ENCODE results near the gene AP1M2.
"Not testable (repeated sequence)": the region's sequence is repeated elsewhere in the genome, so short reads cannot be mapped to it uniquely, and the experiment has no call there.

The AP1M2 gene

GRCh38 chr19:10582091-10582490, 5.0 kb downstream of the AP1M2 start:
- no peak for DNase-seq (ENCODE audit: insufficient read length, low spot score)
- no peak for TF ChIP-seq POLR2A (IDR thresholded peaks at IDR 0.05; ENCODE audit: low read depth, low read length)
- no peak for FAIRE-seq

- peak; percentile 62 for FAIRE-seq
Observed at GRCh38 chr19:10580979-10581631, 6.0 kb downstream of the AP1M2 start.

GRCh38 chr19:10577951-10578350, 9.2 kb downstream of the AP1M2 start:
- DNase-seq (ENCODE audit: insufficient read length, low spot score) (no peak), FAIRE-seq (no peak)
- no peak for TF ChIP-seq POLR2A (IDR thresholded peaks at IDR 0.05; ENCODE audit: low read depth, low read length)

More at GRCh38 chr19:10580979-10581631, 6.0 kb downstream of the AP1M2 start:
- TF ChIP-seq POLR2A (IDR thresholded peaks at IDR 0.05; ENCODE audit: low read depth, low read length), result no peak
- peak; percentile 67 for DNase-seq (ENCODE audit: insufficient read length, low spot score)

GRCh38 chr19:10575011-10575716, 11.9 kb downstream of the AP1M2 start:
- FAIRE-seq (no peak), DNase-seq (ENCODE audit: insufficient read length, low spot score) (no peak)
- no peak for TF ChIP-seq POLR2A (IDR thresholded peaks at IDR 0.05; ENCODE audit: low read depth, low read length)

GRCh38 chr19:10574462-10574861, 12.7 kb downstream of the AP1M2 start:
- no peak for DNase-seq (ENCODE audit: insufficient read length, low spot score)

GRCh38 chr19:10573793-10574192, 13.3 kb downstream of the AP1M2 start:
- DNase-seq (ENCODE audit: insufficient read length, low spot score); FAIRE-seq: not testable (repeated sequence)

More at GRCh38 chr19:10574462-10574861, 12.7 kb downstream of the AP1M2 start:
- TF ChIP-seq POLR2A (IDR thresholded peaks at IDR 0.05; ENCODE audit: low read depth, low read length), result no peak
- FAIRE-seq, result no peak

GRCh38 chr19:10568826-10569651, 18.1 kb downstream of the AP1M2 start, which contains the start of gene CDKN2D:
CDKN2D (minus strand) TSS chr19:10568979; CDS start chr19:10568653, 326 bp downstream.
- DNase-seq (ENCODE audit: insufficient read length, low spot score), result peak; percentile 90
- peak; percentile 81 for FAIRE-seq
- no peak; the same call in 1 of the 2 replicates for TF ChIP-seq POLR2A (IDR thresholded peaks at IDR 0.05; ENCODE audit: low read depth, low read length)

GRCh38 chr19:10568062-10568825, 18.9 kb downstream of the AP1M2 start:
- DNase-seq (ENCODE audit: insufficient read length, low spot score), result no peak
- no peak for FAIRE-seq
- TF ChIP-seq POLR2A (IDR thresholded peaks at IDR 0.05; ENCODE audit: low read depth, low read length), result peak; percentile 41

- FAIRE-seq, result no peak
- no peak for TF ChIP-seq POLR2A (IDR thresholded peaks at IDR 0.05; ENCODE audit: low read depth, low read length)
- no peak for DNase-seq (ENCODE audit: insufficient read length, low spot score)
Observed at GRCh38 chr19:10567656-10568055, 19.5 kb downstream of the AP1M2 start.

- TF ChIP-seq POLR2A (IDR thresholded peaks at IDR 0.05; ENCODE audit: low read depth, low read length), result no peak
- no peak for FAIRE-seq
- DNase-seq (ENCODE audit: insufficient read length, low spot score), result no peak
Observed at GRCh38 chr19:10566658-10567410, 20.3 kb downstream of the AP1M2 start.

- DNase-seq (ENCODE audit: insufficient read length, low spot score) (no peak), FAIRE-seq (no peak)
- no peak for TF ChIP-seq POLR2A (IDR thresholded peaks at IDR 0.05; ENCODE audit: low read depth, low read length)
Observed at GRCh38 chr19:10566408-10566657, 20.8 kb downstream of the AP1M2 start.

GRCh38 chr19:10565567-10566407, 21.3 kb downstream of the AP1M2 start, which contains the start of gene KRI1:
KRI1 (minus strand) TSS chr19:10566010; CDS start chr19:10565999, 11 bp downstream.
- DNase-seq (ENCODE audit: insufficient read length, low spot score), result peak; percentile 95
- TF ChIP-seq POLR2A (IDR thresholded peaks at IDR 0.05; ENCODE audit: low read depth, low read length), result peak; percentile 86
- no peak for FAIRE-seq

All from H54 (cell line).